ENCODE measurements around the gene CCL28.
"Not testable (repeated sequence)": the region's sequence is repeated elsewhere in the genome, so short reads cannot be mapped to it uniquely, and the experiment has no call there.

CCL28 gene

DNA sequence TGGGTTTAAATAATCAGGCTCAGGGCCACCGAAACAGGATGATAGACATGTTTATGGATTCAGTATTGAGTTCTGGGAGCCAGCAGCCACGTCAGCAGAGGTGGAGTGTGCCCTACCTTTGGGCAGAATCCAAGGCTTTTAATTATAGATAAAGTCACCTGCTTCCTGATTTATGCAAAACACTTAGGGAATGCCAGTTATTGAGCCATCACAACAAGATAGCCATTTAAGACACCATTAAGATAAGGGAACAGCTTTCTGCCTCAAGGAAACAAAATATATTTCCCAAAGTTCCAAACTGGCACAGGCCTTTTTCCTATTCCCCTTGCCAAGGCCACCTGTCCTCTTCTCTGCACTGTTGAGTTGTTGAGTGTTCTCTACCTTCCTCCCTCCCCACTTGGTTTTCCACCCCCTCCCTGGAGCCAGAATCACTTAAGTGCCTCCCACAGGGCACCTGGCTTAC, 2.4 kb downstream of the CCL28 start:
- no peak for DNase-seq

DNA sequence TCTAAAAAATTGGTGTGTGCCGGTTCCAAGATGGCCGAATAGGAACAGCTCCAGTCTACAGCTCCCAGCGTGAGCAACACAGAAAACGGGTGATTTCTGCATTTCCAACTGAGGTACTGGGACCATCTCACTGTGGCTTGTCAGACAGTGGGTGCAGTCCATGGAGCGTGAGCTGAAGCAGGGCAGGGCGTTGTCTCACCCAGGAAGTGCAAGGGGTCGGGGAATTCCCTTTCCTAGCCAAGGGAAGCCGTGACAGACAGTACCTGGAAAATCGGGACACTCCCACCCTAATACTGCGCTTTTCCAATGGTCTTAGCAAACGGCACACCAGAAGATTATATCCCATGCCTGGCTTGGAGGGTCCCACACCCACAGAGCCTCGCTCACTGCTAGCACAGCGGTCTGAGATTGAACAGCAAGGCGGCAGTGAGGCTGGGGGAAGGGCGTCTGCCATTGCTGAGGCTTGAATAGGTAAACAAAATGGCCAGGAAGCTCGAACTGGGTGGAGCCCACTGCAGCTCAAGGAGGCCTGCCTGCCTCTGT, 9.6 kb downstream of the CCL28 start:
- DNase-seq: not testable (repeated sequence)

DNA sequence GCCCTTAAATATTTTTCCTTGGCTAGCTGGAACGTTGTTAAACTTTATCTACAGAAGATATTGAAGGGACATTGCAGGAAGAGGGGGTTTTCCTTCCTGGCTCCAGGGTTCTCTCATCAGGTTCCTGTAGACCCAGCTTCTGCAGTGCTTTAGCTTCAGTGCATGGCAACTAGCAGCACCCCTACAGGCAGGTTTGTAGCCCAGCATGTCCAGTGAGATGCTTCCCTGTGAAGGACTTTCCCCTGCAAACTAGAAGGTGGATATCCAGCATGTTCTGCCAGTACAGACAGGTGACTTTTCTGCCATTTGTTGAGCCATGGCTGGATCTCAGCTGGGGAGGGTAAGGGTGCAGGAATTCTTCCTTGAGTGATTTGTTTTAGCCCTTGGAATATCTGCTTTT, 10.4 kb downstream of the CCL28 start:
- DNase-seq: no peak

DNA sequence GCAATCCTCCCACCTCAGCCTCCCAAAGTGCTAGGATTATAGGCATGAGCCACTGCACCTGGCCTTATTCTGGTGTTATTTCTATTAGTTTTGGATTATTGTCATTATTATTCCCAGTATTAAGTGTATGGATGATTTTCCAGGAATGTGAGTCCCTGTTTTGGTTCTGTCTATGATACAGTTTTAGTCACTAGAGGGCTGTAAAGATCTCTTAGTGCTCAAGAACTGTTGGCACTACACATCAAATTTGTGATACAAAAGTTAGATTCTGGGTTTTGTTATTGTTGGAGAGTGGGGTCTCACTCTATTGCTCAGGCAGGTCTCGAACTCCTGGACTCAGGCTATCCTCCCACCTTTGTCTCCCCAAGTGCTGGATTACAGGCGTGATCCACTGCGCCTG, 12.1 kb downstream of the CCL28 start:
- DNase-seq: no peak

DNA sequence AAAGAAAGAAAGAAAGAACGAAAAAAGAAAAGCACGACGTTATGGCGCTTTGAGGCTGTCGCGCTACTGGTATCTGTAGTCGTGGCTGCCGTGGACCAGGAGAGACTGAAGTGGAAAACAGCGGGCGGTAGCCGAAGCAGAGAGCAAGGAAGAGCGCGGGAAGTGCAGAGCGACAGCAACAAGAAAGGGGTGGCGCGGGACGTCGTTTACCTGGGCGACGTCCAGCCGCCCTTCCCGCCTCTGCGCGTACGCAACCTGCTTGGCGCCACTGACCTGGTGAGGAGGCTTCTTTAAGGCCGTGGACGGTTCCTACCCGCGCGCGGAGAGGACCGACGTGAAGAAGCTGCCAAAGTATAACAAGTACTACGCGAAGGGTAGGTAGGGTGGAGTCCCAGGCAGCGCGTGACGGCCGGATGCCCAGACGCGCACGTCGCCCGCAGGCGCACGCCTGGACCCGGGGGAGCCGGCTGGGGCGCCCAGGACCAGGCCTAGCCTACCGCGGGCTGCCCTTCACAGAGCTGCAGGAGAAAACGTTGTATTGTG, 15.4 kb downstream of the CCL28 start:
- DNase-seq: peak; percentile 21

DNA sequence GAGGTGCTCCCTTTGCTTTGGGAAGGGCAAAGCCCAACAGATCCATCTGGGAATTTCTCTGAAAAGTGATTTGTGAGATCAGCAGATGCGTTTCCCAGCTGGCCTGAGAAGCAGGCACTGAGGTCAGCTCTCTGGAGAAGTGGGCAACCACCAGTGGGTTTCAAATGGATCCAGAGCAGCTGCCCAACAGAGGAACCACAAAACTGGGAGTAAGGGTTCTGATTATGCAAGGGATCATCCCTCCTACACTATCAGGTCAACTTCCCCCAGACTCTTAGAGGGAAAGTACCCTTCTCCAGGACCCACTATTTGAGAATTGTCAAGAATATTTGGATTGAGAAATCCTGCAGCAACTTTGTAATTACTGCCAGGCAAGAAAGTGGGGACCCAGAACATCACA, 21.7 kb downstream of the CCL28 start:
- DNase-seq: no peak

DNA sequence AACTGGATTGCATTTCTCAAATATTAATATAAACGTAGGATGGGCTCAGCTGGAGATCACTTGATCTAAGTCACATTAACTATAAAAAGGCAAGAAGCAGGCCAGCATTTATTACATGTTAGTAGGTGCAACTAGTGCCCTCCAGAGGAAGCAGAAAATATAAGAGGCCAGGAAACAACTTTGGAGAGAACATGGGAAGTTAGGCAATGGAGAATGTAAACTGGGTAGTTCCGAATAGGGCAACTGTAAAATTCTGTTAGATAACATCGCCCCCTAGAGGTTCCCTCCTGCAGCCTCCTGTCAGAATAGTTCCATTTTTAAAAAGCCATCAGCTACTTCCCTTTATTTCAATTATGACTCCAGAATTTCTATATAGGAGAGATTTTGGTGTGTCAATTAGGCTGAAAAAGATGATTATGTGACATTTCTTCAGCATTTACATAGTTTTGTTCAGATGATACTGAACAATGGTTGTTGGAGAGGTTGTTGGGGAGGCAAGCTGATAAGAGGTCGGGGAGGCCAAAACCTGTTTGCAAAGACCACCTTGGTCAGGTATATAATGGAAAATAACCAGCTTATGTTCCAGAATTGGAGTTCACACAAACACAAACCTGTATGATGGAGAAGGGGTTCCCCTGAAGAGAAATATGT, 22.4 kb downstream of the CCL28 start:
- peak; percentile 21 for DNase-seq

DNA sequence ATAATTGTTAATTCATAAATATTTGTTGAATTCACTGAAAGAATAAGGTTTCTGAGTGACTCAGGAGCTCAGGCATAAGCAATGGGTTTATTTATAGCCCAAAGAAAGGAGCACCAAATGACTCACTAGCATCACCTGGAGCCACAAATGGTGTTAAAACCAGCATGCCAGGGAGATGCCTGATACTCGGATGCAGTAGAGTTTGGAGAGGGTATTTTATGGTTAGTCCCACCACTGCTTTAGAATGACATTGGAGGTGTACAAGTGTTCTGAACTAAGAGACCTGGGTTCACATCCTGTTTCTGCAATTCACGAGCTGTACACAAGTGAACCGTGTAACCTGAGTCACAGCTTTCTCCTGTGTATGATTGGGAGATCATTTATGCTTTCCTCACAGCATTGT, 25.2 kb downstream of the CCL28 start:
- no peak for DNase-seq

DNA sequence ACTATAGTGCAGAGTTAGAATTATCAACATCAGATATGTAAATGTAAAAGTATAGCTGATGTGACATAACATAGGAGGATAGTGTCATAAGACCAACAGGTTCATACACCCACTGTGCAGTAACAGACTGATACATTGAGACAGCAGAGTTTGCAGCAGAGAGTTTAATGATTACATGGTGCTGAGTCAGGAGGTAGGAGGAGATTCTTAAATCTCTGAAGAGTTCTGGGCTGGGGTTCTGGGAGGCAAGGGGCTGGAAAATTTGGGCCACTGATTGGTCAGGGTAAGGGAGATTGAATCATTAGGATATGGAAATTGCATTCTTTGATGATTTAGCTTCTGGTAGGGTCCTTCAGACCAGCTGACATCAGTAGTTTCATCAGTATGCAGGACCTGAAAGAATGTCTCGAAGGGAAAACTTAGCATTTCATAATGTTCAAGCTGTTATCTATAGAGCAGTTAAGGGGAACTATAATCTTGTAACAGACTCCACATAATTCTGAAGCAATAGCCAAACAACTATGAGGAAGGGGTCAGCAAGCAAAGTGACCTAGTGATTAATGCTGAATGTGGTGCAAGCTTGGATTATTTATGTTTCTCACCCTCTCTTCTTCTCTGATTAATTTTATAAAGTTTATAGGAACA, 35.6 kb downstream of the CCL28 start:
- no peak for DNase-seq

DNA sequence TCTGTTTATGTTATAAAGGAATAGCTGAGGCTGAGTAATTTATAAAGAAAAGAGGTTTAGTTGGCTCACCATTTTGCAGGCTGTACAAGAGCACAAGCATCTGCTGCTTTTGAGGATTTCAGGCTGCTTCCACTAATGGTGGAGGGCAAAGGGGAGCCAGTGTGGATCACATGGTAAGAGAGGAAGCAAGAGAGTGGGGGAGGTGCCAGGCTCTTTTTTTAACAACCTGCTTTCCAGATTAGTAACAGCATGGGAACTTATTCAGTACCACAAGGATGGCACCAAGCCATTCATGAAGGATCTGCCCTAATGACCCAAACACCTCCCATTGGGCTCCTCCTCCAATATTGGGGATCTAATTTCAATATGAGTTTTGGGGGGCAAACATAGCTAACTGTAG, 40.4 kb downstream of the CCL28 start:
- DNase-seq: no peak

DNA sequence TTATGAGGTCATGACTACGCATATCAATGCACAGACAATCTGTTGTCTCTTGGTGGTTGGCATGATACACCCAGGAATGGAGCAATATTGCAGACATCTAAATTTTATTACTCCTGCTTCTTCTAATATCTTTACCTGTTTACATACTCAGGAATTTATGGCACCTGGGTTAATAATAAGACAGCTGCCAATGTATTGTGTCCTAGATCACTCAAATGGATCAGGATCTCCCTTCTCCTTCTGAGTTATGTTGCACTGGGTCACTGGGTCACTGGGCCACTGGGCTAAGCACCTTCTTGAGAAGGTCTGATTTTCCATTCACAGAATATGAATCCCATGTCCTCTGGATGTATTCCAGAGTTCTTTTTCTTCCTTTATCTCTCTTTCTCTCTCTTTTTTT, 41.8 kb downstream of the CCL28 start:
- DNase-seq: no peak

DNA sequence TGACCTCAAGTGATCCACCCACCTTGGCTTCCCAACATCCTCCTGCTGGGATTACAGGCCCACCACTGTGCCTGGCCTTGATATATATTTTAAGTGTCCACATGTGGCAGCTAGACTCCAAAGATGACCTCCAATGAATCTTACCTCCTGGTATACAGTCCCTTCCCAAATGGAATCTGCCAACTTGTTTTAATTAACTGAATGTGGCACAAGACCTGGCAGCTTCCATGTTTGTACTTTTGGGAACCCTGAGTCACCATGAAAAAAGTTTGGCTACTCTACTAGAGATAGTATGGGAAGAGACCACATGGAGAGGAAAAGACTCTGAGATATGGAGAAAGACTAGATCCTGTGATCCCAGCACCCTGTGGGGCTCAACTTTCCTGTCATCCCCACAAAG, 42.5 kb downstream of the CCL28 start:
- DNase-seq: no peak

DNA sequence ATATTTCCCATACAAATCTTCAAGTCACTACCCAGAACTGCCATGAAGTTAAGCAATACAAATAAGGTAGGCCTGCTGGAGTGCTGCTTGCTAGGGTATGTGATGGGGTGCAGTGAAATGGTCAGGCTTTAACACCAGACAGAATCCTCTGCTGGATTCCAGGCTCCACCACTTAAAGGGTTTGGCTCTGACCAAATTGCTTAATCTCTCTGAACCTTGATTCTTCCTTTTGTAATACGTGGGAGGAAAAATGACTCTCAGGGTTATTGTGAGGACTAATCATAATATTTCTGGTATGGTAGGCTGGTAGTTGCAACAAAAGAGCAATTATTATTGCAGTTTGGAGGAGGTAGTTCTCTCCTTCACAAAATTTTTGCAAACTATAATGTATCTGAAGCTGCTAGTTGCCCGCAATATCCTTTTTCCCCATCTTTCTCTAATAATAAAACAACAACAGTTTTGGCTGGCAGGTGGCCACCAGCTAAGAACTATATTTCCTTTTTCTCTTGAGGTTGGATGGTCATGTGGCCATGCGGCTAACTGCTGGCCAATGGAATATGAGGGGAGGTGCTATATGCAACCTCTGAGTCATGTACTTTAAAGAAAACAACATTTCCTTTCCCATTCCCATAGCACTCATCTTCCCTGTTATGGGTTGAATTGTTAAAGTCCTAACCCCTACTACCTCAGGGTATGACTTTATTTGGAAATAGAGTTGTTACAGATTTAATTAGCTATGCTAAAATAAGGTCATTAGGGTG, 44.1 kb downstream of the CCL28 start:
- no peak for DNase-seq

DNA sequence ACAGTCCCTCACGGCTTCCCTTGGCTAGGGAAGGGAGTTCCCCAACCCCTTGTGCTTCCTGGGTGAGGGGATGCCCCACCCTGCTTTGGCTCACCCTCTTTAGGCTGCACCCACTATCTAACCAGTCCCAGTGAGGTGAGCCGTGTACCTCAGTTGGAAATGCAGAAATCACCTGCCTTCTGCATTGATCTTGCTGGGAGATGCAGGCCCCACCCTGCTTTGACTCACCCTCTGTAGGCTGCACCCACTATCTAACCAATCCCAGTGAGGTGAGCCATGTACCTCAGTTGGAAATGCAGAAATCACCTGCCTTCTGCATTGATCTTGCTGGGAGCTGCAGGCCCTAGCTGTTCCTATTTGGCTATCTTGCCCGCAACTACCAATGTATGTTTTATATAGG, 44.7 kb downstream of the CCL28 start:
- no peak for DNase-seq

DNA sequence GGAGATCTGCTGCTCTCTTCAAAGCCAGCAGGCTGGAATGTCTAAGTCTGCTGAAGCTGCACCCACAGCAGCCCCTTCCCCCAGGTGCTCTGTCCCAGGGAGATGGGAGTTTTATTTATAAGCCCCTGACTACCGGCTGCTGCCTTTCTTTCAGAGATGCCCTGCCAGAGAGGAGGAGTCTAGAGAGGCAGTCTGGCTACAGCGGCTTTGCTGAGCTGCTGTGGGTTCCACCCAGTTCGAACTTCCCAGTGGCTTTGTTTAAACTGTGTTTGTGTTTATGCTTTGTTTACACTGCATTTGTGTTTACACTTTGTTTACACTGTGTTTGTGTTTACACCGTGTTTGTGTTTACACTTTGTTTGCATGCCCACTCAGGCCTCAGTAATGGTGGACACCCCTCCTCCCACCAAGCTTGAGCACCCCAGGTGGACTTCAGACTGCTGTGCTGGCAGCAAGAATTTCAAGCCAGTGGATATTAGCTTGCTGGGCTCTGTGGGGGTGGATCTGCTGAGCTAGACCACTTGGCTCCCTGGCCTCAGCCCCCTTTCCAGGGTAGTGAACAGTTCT, 45.4 kb downstream of the CCL28 start:
- DNase-seq: not testable (repeated sequence)

DNA sequence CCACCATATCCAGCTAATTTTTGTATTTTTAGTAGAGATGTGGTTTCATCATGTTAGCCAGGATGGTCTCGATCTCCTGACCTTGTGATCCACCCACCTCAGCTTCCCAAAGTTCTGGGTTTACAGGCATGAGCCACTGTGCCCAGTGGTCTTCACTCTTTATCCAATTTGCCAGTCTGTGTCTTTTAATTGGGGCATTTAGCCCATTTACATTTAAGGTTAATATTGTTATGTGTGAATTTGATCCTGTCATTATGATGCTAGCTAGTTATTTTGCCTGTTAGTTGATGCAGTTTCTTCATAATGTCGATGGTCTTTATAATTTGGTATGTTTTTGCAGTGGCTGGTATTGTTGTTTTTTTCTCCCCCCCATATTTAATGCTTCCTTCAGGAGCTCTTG, 47.0 kb downstream of the CCL28 start:
- not testable (repeated sequence) for DNase-seq

DNA sequence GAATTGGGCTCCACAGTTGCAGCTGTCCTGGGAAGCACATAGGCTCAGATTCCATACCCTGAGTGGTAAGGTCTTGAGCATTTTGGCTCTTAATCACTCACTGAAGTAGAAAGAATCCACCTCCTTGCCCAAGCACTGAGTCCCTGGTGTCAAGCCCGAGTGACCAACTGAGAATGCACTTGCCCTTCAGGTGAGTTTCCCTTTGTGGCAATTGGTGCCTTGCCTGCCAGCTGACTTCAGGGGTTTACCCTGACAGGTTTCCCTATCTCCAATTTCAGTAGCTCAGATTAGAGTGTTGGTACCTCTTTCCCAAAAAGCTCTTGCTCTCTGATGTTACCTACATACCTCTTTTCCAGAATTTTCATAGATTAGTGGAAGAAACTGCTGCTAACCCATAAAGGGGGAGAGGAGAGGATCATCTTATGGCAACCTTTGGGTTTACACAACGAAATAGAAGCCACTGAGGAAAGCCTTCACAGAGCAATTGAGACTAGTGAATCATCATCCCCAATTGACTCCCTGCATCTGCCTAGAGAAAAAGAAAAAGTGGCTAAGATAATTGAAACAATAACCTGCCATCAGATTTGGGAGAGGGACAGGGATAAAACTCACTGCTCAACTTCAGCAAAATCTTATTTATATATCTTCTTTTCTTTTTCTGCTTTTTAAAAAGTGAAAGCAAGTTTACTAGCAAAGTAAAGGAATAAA, 48.6 kb downstream of the CCL28 start:
- DNase-seq: no peak

DNA sequence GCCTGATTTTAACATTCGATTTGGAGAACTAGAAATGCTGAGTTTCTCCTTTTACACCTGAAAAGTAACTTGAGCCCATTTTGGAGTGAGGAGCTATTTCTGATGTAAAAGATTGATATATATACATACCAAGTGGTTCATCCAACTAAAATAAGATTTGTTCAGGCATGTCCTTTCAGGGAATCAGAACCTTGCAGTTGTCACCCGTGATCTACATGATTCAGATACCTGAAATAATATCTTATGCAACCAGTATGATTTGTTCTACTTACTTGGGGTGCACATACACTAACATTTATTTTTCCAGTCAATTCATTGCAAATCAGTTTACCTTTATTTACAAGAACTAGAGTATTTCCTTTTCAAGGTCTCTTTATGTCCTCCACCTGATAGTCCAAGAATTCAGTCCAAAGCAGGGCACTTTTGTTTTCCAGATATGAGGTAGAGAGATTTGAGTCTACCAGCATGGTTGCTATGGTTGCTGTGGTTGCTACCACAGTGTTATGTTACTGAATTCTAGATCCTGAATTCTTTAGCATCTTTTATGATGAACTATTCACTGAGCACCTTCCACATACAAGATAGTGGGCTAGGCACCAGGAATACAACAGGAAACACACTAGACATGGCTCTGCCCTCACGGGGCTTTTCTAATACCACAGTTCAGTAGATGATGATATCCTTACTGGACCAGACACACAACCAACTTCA, 49.3 kb downstream of the CCL28 start:
- DNase-seq: no peak

DNA sequence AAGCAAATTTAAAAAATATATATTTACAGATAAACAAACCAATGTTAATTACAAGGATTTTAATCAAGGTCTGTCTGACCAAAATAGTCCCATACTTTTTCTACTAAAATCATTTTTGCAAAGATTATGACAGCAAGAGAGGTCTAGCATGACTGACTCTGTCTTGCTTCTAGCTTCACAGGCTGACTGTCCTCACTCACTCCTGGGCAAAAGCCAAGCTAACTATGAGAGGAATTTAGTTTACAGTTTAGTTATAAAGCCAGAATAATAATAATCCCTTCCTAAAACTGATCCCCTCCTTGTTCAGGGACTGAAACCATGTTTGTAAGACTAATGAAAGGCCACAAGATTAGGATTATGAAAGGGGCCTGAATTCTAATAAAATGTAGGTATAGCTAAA, 53.5 kb downstream of the CCL28 start:
- DNase-seq: no peak

DNA sequence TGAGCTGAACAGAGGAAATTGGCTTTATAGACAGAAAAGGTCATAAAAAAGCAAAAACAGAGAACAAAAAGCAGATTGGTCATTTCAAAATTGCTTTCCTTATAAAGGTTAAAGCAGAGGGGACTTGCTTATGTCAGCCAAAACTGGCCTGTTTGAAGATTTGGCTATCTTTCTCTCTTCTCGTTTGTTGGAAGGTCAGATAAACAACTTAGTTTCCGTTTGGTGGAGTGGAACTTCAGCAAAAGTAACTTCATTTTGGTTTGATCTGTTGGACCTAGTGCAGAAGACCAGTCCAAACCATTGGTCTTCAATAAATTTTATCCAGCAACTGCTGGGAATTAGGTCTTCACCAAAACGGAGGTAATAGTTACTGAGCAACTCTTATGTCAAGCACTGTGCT, 53.9 kb downstream of the CCL28 start:
- no peak for DNase-seq

DNA sequence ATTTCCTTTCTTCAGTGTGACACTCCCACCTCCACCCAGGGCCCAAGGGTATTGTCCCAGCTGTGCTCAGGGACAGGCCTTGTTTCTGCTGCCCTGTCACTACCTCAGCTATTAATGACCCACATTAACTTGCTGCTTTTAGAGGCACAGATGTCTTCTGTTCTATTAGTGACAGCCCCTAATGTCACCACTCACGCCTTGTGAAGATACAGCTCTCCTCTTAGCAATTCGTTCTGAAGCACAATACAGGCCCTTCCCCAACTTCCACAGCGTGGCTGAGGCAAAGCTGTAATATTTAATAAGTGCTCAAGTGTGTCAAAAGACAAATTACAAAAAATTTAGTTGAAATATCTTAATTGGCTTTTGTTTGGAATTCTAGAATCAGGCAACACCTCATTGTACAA, 54.3 kb downstream of the CCL28 start:
- no peak for DNase-seq

DNA sequence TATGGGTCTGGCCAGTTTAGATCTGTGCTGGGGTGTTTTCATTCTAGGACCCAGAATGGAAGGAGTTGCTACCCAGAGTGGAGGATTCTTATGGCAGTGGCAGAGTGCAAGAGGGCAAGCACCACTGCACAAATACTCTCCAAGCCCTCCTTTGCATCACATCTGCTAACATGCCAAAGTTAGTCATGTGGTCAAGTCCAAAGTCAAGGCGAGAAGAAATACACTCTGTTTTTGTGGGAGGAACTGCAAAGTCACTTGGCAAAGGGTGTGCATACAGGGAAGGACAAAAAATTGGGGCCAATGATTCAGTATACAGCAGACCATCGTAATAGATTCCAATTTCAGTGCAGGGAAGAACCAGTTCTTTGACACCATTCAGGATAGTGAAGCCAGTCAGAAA, 55.1 kb downstream of the CCL28 start:
- no peak for DNase-seq
